GM21447 (cell line): ENCODE measurements around the gene GRID1.

Experiments used
- ATAC-seq: cut with Tn5 transposase; IDR thresholded peaks from one replicate; pipeline ENCODE4 v1.9.1; 2021; ENCODE audit not compliant: unreplicated experiment

GRID1 gene

GRCh38 chr10:86195521-86196157 is 171.0 kb downstream of the GRID1 start:
- no peak for ATAC-seq

GRCh38 chr10:86194684-86195083 is 171.9 kb downstream of the GRID1 start:
- ATAC-seq = no peak

- no peak for ATAC-seq
Observed at GRCh38 chr10:86193841-86194240, 172.8 kb downstream of the GRID1 start.

GRCh38 chr10:86192691-86193090 is 173.9 kb downstream of the GRID1 start:
- ATAC-seq = no peak

GRCh38 chr10:86192147-86192546 is 174.4 kb downstream of the GRID1 start:
- ATAC-seq = no peak

- no peak for ATAC-seq
Observed at GRCh38 chr10:86191686-86192085, 174.9 kb downstream of the GRID1 start.

GRCh38 chr10:86191166-86191565 is 175.4 kb downstream of the GRID1 start:
- no peak for ATAC-seq

GRCh38 chr10:86190291-86190690 is 176.3 kb downstream of the GRID1 start:
- no peak for ATAC-seq

GRCh38 chr10:86189891-86190290 is 176.7 kb downstream of the GRID1 start:
- no peak for ATAC-seq

- no peak for ATAC-seq
Observed at GRCh38 chr10:86188796-86189558, 177.6 kb downstream of the GRID1 start.

- no peak for ATAC-seq
Observed at GRCh38 chr10:86188326-86188725, 178.3 kb downstream of the GRID1 start.

GRCh38 chr10:86187499-86188239 is 178.9 kb downstream of the GRID1 start:
- ATAC-seq = no peak

- ATAC-seq = no peak
Observed at GRCh38 chr10:86186633-86187032, 180.0 kb downstream of the GRID1 start.

- no peak for ATAC-seq
Observed at GRCh38 chr10:86182595-86182994, 184.0 kb downstream of the GRID1 start.

- ATAC-seq = no peak
Observed at GRCh38 chr10:86182150-86182549, 184.4 kb downstream of the GRID1 start.

- no peak for ATAC-seq
Observed at GRCh38 chr10:86180861-86181260, 185.7 kb downstream of the GRID1 start.

GRCh38 chr10:86179961-86180360 is 186.6 kb downstream of the GRID1 start:
- no peak for ATAC-seq

- ATAC-seq = no peak
Observed at GRCh38 chr10:86179153-86179524, 187.5 kb downstream of the GRID1 start.

GRCh38 chr10:86178401-86179152 is 188.0 kb downstream of the GRID1 start:
- ATAC-seq = no peak

- no peak for ATAC-seq
Observed at GRCh38 chr10:86177537-86178155, 188.9 kb downstream of the GRID1 start.
